Psoas muscle (tissue), 8 donors: ENCODE results near the gene TLDC2. TPM values are rescaled to one million over a fixed set of nuclear protein-coding genes. Genes with fewer than 3 reads are reported as not detected.

Experiments used
- ATAC-seq, 4 donors: fragments of 200-7000 bp; cut with Tn5 transposase; one replicate each; pipeline ENCODE4 v1.9.1; 2020; ENCODE audit warnings: moderate library complexity in 3 of 4, mild to moderate bottlenecking in 2 of 4
- DNase-seq, 2 donors: peaks; one replicate each; pipeline ENCODE4 v3.0.0-alpha.2; 2020
- H3K27ac ChIP-seq: fragments of 200-600 bp; one replicate; pipeline ENCODE4 v1.8.0; 2022
- H3K27me3 ChIP-seq, 3 donors: fragments of 200-600 bp in 1 of 3; one replicate each; pipeline versions ENCODE4 v1.6.1 to v1.8.0; 2013 to 2022; ENCODE audit warnings: low read length in 2 of 3, mild to moderate bottlenecking in 2 of 3, moderate library complexity in 1 of 3; ENCODE audit not compliant: insufficient read depth in 3 of 3
- H3K36me3 ChIP-seq, 2 donors: fragments of 200-600 bp in 1 of 2; one replicate each; pipeline versions ENCODE4 v1.6.1 to v1.8.0; 2013 to 2022; ENCODE audit warnings: low read depth in 1 of 2, mild to moderate bottlenecking in 1 of 2, moderate library complexity in 1 of 2; ENCODE audit not compliant: insufficient read depth in 1 of 2
- H3K4me1 ChIP-seq: fragments of 200-600 bp; one replicate; pipeline ENCODE4 v1.8.0; 2022
- H3K4me3 ChIP-seq: fragments of 200-600 bp; one replicate; pipeline ENCODE4 v1.8.0; 2022; ENCODE audit warnings: mild to moderate bottlenecking
- H3K9me3 ChIP-seq: fragments of 200-600 bp; one replicate; pipeline ENCODE4 v1.8.0; 2022
- CTCF ChIP-seq: fragments of 200-600 bp; IDR thresholded peaks from one replicate; pipeline ENCODE4 v1.8.0; 2022; ENCODE audit warnings: antibody characterized with exemption
- WGBS, 3 donors: extraction: QIAGEN DNeasy Blood & Tissue Kit; methylation state at CpG; one replicate each; pipeline versions ENCODE4 v1.1.6 to v1.1.7; 2013; 5-methylcytosine and 5-hydroxymethylcytosine counted together
- intact Hi-C, 2 donors: fragments of 100-400 bp; cut with DNase I; formaldehyde crosslinking; loops; one replicate each; pipeline versions ENCODE4 v1.11.0 to v1.14.2; 2022
- polyA plus RNA-seq, 3 donors: library from polyadenylated mRNA; stranded (reverse); fragments of 200-250 nt; gene quantifications; one replicate each; pipeline ENCODE4 v1.2.3, GENCODE V29; 2013
- total RNA-seq, 4 donors: library from RNA; stranded (reverse); fragmentation: NEBNext Ultra II Directional in 2 of 4; extraction: Animal tissue kit (Norgen Biotek cat#: 25700) in 2 of 4; gene quantifications; one replicate each; pipeline versions ENCODE4 v1.2.1 to v1.2.4, GENCODE V29; 2021 to 2023
- donor health status: healthy with polysubstance abuse.
- donor health status: DM: no; HTN: no; CAD: no; lungs with moderate emphysema.
- donor health status: Bipolar disorder and iron deficiency.
- donor health status: healthy.
- donor health status: DM: yes; HTN: yes; CAD: no.
- donor health status: DM: no; HTN: no; CAD: no.
- donor health status: DM: no; HTN: no; CAD: no.
- donor health status: DM: yes; HTN: yes; CAD: no.

TLDC2 gene
- total and polyA plus RNA-seq, 7 donors, result 0.04 to 0.15 (median 0.05) TPM; not detected in 4

DNA sequence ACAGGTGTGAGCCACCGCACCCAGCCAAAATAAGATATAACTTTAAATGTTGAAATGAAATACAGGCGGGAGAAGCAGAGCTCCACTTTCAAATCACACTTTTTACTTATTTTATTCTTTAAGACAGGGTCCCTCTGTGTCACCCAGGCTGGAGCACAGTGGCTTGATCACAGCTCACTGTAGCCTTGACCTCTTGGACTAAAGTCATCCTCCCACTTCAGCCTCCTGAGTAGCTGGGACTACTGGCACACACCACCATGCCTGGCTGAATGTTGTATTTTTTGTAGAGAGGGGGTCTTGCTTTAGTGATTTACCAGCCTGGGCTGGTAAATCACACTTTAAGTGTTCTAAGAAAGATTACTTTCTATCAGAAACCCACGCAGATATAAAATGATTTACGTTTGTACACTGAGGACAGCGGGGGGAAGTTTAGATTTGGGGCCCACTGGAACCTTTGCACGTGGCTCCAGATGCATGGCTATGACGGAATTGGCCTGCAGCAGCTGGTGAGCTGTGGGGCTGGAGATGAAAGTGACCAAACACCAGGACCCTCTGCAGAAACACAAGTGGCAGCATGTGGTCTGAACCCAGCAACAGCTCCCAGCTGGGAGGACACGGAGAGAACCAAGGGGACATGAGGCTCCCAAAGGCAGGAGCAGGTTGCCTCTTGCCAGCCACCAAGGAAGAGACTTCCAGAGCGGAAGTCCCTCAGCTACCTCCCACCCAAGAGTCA, 26.4 kb upstream of the TLDC2 start:
- WGBS, 3 donors, result 86 to 93% (median 89%) methylated on average over 9 of the region's 9 CpGs
- Histone ChIP-seq H3K36me3 (no peaks in the 10 kb centered on the region), H3K27ac (no peak overlapping the region), H3K27me3 (no peaks in the 10 kb centered on the region), H3K4me3 (no peak overlapping the region), H3K9me3 (no peaks in the 10 kb centered on the region), H3K4me1 (peaks cover 16% of the 10 kb centered on the region)
- TF ChIP-seq CTCF, result no peak
- intact Hi-C loops, result no loop called here
- ATAC-seq (no peak), DNase-seq (no peak)

DNA sequence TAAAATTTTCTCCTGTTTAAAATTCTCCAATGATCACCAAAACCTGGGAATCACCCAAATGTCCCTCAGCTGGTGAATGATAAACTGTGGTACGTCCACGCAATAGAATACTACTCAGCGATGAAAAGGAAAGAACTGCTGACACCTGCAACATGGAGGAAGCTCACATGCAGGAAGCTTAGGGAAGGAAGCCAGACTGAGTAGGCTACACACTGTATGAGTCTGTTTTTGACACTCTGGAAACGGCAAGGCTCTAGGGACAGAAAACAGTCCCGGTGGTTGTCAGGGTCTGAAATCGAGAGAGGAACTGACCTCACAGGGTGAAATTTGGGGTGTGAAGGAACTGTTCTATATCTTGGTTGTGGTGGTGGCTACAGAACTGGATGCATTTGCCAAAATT, 25.2 kb upstream of the TLDC2 start:
- Histone ChIP-seq H3K36me3 (no peaks in the 10 kb centered on the region), H3K27ac (no peak overlapping the region), H3K27me3 (no peaks in the 10 kb centered on the region), H3K4me3 (no peak overlapping the region), H3K4me1 (peaks cover 19% of the 10 kb centered on the region), H3K9me3 (no peaks in the 10 kb centered on the region)
- 77 to 90% (median 86%) methylated on average over 6 of the region's 6 CpGs for WGBS, 3 donors
- no peak for DNase-seq
- intact Hi-C loops, result no loop called here
- no peak for TF ChIP-seq CTCF
- no peak for ATAC-seq

DNA sequence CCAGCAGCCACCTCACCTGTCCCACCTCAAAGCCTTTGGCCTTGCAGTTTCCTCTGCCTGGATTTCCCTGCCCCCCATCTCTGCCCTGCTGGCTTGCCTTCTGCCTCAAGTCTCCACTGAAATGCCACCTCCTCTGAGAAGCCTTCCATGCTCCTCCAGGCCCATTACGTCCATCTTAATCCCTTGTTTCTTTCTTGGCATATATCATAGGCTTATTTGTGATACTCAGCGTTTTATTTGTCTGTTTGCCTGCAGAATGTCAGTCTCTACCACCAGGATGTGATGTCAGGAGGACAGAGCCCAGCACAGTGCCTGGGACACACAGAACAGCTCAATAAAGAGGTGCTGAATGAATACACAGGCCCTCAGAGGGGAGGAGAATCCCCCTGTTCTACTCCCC, 24.4 kb upstream of the TLDC2 start:
- H3K4me1 ChIP-seq, result peaks cover 26% of the 10 kb centered on the region
- 72 to 77% (median 72%) methylated on average over 2 of the region's 2 CpGs for WGBS, 3 donors
- ATAC-seq (no peak), DNase-seq (no peak)
- H3K27ac ChIP-seq, result peak overlapping the region; percentile 66
- no peak for TF ChIP-seq CTCF
- intact Hi-C loops, result no loop called here
- H3K9me3 ChIP-seq, result no peaks in the 10 kb centered on the region
- no peaks in the 10 kb centered on the region for H3K36me3 ChIP-seq
- no peak overlapping the region for H3K4me3 ChIP-seq
- H3K27me3 ChIP-seq, result no peaks in the 10 kb centered on the region

GRCh38 chr20:36852187-36852586, 23.8 kb upstream of the TLDC2 start:
- Histone ChIP-seq H3K27me3 (no peaks in the 10 kb centered on the region), H3K4me1 (peaks cover 32% of the 10 kb centered on the region), H3K9me3 (no peaks in the 10 kb centered on the region), H3K27ac (peak overlapping the region; percentile 66), H3K4me3 (no peak overlapping the region), H3K36me3 (no peaks in the 10 kb centered on the region)
- intact Hi-C loops, result no loop called here
- no peak for TF ChIP-seq CTCF
- 38 to 43% (median 42%) methylated on average over 10 to 12 of the region's 12 CpGs for WGBS, 3 donors
- DNase-seq, result no peak
- peak in 1 of 4 donors; percentile 12 for ATAC-seq
